GM21423 (cell line): ENCODE measurements around the gene TUBE1.
"Not testable (repeated sequence)": the region's sequence is repeated elsewhere in the genome, so short reads cannot be mapped to it uniquely, and the experiment has no call there.

Experiments
- ATAC-seq: cut with Tn5 transposase; IDR thresholded peaks from one replicate; pipeline ENCODE4 v1.9.1; 2021; ENCODE audit warnings: mild to moderate bottlenecking, moderate library complexity; ENCODE audit not compliant: unreplicated experiment

Gene TUBE1, protein sequence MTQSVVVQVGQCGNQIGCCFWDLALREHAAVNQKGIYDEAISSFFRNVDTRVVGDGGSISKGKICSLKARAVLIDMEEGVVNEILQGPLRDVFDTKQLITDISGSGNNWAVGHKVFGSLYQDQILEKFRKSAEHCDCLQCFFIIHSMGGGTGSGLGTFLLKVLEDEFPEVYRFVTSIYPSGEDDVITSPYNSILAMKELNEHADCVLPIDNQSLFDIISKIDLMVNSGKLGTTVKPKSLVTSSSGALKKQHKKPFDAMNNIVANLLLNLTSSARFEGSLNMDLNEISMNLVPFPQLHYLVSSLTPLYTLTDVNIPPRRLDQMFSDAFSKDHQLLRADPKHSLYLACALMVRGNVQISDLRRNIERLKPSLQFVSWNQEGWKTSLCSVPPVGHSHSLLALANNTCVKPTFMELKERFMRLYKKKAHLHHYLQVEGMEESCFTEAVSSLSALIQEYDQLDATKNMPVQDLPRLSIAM

DNA sequence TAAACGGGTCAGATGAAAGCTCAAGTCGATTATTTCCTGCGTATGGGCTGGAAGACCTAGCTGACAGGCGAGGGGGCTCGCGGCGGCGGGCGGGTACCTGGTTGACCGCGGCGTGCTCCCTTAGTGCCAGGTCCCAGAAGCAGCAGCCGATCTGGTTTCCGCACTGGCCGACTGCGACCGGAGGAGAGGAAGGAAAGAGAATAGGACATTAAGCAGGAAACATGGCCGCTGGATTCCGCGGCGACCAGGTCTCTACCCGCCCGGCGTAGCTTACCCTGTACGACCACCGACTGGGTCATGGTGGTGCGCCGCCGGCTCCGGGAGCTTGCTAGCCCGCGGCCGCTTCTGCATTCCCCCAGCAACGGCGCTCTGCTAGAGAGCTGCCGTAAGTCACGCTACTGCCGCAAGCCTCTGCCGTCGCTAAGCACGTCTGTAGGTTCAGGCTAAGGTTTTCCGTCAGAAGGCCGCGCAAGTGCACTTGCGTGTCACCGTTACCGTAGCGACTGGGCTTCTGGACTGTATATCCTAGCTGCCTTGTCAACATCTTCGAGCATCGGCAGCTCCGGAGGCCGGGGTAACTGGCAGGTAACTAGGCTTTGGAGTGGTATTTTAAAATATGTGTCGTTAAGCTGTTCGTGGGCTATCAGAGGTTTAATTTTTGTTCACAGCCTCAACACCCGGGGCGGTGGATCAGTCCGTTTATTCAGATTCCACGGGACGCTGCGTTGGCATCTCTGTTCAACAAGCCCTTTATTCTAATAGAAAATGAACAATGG, at the start of gene TUBE1, which contains the start of gene FAM229B:
TSS of gene TUBE1 (minus strand) at position 347 of the 776 bp plus-strand sequence. CDS start at position 299, 48 bp downstream.
TSS of gene FAM229B (plus strand) at position 456 of the 776 bp plus-strand sequence. CDS start 11,693 bp downstream, outside the sequence.
- peak; percentile 96 for ATAC-seq

DNA sequence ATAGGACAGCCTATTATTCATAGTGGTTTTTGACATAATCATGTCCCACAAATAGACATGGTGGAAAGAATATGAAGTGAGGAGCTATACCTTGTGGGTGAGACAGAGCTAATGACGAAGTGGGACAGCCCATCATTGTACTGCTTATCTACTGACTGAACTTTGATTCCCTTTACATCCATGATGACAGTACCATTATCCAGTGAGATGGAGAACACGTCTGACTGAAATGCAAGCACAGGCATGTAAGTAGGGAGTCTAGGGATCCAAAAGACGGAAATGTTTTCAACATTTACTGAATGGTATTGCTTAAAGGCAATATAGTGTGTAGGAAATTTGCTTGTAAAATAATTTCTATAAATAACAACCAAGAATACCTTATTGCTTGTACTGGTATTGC, 43.6 kb upstream of the TUBE1 start:
- no peak for ATAC-seq

DNA sequence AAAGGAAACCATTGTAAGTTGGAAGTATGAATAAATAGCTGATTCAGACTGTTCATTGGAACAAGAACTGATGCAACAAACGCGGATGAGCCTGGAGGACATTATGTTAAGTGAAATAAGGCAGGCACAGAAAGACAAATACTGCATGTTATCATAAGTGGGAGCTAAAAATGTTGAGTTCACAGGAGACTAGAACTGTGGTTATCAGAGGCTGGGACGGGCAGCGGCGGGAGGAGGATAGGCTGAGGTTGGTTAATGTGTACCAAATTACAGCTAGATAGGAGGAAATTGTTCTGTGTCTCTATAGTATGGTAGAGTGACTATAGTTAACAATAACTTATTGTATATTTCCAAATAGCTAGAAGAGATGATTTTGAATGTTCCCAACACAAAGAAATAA, 40.9 kb upstream of the TUBE1 start:
- no peak for ATAC-seq

DNA sequence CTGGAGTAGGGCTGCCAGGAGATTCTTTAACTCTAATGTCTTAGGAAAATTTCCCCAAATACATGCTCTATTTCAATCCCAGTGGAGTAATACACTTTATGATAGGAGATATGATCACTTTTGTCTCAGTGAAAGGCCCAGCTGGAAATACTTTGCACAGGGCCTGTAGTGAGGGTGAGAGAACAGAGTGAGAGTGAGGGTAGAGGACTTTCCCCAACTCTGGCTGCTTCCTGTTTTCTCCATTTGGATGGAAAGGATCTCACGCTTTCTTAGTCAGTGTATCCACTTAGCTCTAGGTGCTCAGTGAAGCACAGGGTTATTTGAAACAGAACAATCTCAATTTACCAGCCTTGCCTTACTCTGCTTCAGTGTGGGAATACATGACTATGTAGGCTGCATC, 36.7 kb upstream of the TUBE1 start:
- no peak for ATAC-seq

DNA sequence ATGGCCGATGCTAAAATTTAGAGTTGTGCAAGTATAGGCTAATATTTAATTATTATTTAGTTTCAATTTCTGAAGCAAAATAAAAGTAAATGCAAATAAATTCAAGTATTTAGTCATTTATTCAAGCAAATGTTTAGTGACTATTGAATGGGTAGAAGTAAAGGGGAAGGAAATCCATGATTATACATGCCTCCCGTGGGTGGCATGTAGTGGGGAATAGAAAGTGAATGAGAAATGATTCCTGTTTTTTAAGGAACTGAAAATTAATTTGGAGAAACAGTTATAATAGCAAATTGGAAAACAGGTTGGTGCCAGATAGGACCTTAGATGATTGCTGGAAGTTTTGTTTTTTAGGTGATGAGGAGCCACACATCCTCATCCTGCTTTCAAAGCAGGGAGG, 35.5 kb upstream of the TUBE1 start:
- ATAC-seq, result no peak

DNA sequence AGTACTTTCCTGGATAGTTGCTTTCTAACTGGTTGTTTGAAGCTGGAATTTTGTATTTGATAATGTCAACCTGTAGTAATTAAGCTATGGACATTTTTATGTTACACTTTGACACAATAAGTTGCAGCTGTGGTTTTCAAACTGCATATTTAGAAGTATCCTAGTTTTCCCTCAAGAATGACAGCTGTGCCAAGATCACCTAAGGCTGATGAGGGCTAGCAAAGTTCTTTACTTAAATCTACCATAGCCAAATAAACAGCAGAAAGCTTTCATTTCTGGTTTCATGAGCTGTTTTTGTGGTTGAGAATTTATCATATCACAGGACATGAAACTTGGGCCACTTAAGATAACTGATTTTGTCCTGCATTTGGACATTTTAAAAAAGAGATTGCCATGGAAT, 30.8 kb upstream of the TUBE1 start:
- ATAC-seq, result no peak

DNA sequence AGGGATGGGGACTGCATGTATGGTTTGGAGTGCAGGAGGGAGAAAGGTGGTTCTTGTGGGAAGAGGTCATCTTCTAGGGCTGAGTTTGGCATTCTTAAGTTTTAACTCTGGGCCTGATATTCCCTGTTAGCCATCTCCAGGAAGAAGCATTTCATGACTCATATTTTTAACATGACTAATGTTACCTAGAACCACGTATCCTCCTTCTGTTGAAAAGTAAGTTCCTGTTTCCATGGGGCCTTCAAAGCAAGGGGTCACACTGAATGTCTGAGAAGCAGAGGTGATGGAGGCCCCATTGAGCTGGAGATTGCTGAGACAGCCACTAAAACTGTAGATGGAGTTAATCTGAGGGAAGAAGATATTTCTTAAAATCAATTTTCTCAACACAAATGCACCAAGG, 30.3 kb upstream of the TUBE1 start:
- ATAC-seq, result no peak

DNA sequence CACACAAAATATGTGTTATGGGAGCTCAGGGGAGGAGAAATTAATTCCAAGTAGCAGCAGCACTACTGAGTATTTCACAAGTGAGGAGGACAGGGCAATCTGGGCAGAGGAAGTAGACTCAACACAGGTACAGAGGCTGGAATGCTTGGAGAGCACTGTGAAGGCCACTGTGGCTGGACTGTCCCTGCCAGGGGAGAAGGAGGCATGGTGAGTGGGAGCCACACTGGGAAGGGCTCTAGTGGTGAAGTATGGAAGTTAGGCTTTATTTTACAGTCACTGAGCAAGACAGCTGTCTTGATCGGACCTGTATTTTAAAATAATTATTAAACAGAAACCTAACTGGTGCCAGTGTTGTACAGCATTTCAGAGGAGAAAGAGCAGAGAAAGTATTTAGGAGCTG, 28.9 kb upstream of the TUBE1 start:
- no peak for ATAC-seq

DNA sequence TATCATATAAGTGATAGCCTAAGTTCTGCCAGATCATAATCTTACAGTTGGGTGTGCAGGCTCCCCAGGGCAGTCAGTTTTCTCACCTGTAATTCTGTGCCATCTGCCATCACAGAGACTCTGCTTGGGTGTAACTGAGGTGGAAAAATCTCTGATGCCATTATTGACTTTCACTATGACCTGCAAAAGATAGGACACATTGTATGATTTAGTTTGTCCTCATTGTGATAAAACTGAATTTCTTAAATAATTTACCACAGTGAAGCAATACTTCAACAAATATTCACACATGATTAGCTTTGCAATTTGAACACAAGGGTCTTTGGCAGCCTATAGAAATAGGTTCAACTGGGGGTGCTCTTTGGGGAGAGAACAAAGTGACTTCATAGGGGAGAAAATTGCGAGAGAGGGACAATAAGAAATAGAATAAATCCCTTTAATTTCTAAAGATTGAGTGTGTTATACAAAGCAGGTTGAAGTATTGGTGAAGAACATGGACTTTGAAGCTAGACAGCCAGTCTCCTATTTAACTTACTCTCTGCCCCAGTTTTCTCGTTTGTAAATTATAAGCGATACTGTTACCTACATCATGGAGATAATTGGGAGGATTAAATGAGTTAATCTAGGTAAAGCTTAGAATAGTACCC, 27.4 kb upstream of the TUBE1 start:
- no peak for ATAC-seq

DNA sequence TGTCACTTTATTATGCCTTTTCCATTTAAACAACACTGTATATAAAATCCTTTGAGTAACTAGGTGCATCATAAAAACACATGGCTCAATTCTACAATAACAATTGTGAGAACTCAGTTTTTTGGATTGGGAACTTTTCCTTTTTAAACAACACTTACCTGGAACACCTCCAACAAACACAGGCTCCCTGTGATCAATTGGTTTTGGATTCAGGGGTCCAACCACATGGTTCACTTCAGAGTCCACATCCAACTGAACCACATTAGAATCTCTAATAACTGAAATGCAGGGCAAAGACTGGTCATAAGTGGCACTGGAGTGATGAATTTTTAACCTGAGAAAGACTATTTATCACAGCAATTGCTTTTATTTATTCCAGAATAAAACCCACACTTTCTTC, 26.6 kb upstream of the TUBE1 start:
- ATAC-seq, result no peak

DNA sequence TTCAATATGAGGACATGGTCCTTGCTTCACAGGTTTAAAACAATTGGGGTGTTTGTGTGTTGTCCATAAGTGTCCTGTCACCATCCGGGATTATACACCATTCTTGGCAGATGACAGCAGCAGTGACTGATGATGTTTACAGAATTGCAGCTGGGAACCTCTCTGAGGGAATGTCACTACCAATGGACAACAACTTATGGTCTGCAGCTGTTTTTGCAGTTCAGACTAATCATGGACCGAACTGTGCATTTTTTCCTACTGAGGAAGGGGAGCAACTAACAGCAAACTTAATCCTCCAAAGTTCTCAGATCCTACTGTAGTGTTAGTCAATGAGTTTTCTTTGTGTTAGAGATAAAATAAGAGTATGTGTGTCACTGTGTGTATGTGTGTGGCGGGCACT, 26.1 kb upstream of the TUBE1 start:
- no peak for ATAC-seq

DNA sequence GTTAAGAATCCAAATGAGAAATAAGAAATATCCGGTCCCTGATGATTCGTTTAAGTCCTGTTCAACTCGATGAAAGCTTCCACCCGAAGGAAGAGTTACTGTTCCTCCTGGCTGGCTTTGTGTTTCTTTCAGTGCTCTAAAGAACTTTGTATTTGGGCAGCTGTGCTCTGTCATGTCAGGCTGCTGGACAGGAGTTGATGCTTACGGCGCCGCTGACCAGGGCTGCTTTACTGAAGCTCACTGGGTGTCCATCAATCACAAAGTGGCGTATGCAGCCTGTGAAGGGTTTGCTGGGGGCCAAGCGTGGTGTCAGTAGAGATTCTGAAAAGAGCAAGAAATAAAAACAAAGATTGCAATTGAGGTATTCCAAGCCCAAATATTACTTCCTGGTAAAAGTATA, 22.0 kb upstream of the TUBE1 start:
- ATAC-seq, result no peak

DNA sequence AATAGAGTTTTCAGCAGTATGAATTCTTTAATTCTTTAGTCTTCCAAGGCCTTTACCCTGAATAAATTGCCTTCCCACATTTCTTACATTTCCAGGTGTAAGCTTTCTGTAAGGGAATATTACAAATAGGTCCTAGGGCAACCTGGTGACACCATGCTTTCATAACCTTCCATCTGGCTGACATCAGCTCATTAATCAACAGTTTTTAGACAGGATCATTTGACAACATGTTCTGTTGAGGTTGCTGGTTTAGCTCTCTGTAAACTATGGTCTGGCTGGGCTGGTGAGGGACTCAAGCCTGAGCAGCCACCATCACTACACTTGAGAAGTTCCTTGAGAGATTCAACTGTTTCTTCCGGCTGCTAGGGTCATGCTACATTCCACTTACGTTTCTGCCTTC, 19.3 kb upstream of the TUBE1 start:
- ATAC-seq, result no peak

DNA sequence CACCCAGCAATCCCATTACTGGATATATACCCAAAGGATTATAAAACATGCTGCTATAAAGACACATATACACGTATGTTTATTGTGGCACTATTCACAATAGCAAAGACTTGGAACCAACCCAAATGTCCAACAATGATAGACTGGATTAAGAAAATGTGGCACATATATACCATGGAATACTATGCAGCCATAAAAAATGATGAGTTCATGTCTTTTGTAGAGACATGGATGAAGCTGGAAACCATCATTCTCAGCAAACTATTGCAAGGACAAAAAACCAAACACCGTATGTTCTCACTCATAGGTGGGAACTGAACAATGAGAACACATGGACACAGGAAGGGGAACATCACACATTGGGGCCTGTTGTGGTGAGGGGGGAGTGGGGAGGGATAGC, 18.7 kb upstream of the TUBE1 start:
- ATAC-seq, result not testable (repeated sequence)

DNA sequence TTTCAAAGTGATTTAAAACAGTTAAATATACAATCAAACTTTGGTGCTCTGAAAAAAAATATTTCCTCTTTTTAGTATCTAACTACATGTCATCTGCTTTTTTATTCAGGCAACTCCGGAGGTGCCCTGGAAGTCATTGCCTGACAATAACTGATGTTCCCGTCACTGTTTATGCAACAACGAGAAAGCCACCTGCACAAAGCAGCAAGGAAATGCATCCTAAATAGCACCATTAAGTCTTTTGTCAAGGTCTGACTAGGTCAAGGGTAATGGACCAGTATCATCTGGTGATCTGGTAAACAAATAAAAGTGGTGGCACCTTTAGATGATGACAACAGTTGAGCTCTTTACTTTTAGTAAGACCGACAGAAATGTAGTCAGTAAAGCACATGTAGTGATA, 13.3 kb upstream of the TUBE1 start:
- no peak for ATAC-seq

DNA sequence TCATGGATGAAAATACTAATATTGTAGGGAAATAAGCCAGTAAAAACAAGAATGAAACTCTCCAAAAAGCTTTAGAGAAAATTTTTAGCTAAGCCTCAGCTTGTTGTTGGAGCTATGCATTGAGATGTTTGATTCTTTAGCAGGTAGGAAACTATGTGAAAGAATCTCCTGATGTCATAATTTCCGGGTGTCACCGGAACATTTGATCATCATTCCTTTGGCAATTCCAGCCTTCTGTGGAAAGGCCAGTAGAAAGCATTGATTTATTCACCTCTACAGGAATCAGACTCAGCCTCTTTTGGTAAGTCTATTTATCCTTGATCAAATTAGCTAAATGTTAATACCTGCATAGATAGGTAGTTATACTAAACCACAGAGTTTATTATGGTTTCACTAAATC, 9.6 kb upstream of the TUBE1 start:
- no peak for ATAC-seq

DNA sequence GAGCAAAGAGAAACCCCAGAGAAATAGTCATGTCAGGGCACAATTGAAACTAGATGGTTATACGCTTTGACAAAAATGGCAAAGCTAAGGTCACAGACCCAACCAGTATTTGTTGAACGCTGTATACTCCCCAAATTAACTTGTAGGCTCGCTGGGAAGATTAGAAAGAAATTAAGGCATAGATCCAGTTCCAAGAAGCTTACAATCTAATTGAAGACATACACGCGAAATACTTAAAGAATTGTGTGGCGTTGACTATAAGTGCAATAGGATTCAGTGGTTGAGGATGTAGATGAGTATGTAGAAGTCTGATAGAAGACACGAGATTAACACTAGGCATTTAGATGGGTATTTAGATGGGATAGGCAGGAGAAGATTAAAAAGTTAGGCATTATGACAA, 634 bp upstream of the TUBE1 start:
- ATAC-seq, result no peak

DNA sequence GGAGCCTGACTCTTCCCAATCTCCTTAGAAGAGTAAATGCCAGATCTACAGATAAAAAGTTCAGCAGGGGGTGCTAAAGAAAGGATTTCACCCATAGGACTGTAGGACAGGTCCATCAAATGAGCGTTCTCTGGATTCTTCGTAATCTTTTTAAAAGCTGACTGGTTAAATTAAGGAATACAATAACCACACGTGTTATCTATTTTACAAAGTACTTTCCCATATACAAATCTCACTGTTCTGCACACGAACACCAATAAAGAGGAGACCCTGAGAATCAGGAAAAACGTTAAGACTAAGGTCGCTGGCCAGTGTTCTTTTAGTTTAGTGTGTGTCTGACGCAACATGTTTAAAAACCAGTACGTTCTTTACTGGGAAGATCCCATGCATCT, 542 bp downstream of the TUBE1 start:
- ATAC-seq, result peak; percentile 24

DNA sequence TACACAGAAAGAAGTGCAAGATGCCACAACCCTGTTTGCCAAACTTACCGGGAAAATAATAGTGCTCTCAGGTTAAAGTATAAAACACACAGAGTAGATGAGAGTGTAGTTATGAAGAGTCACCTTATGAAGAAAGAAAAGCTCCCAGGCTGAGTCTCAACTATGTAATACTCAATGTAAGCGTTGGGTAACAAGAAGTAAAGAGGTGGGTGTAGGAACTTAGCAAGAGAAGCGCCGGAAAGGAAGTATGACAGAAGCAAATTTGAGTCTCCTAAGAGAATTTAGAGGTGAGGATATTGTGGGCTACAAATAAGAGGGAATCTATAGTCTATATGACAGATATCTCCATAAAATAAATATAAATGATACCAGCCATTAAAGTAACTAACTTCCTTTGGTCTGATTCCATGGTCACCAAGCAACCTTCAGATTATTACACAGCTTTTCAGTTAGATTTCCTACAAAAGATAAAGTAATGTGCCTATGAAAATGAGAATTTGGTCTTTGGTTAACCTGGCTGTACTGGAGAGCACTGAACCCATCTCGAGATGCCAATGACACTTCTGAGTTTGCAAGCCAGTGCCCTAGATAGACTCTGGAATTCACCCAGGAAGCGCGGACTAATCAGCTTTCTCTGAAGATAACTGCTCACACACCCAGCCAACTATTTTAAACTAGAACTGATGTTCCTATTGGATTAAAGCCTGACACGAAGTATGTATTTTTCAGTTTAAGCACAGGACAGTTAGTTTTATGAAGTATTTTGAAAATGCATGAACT, 1.8 kb downstream of the TUBE1 start:
- ATAC-seq, result no peak

DNA sequence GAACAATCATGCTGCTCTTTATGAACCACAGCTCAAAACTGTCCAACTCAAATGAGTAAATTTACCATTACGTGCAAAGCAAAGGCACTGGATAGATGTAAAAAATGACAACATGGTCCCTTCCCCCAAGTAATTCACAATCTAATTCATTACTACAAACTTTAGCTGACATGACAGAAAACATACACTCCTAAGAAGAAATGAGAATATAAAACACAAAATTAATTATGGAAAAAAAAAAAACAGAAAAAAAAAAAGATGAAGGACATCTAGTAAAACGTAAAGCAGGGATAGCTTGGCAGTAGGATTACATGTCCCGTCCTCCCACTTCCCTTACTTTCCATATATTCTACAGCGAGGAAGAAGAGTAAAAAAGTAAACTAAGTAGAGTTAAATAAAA, 5.7 kb downstream of the TUBE1 start:
- no peak for ATAC-seq

DNA sequence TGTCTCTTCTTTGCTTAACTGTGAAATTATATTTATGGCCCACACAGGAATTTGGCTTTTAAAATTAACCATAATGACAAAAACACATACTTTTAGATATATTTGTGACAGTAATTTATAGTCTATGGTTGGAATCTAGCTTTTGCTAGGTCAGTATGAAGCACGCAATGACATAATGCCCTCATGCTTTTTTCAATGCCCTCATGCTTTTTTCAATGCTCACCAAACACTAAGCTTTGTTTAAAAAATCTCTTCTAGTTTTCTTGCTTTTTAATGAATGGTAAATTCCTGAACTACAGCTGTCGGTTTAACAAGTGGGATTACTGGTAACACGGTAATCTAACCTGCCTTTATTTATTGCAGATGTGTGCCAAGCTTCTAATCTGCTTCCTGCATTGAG, 20.7 kb downstream of the TUBE1 start:
- no peak for ATAC-seq
